ENCODE results near the gene CLDN6. TPM values are rescaled to one million over a fixed set of nuclear protein-coding genes. Genes with fewer than 3 reads are reported as not detected.
A peak's percentile ranks its signal among the peaks of the same experiment; 100 is the strongest.

CLDN6 gene
- total and polyA plus RNA-seq, 9 of the 15 experiments (the other 6 are each of a cell fraction or from before 2014, with no cell fraction given), result 0.22 to 0.75 (median 0.38) TPM; not detected in 3

DNA sequence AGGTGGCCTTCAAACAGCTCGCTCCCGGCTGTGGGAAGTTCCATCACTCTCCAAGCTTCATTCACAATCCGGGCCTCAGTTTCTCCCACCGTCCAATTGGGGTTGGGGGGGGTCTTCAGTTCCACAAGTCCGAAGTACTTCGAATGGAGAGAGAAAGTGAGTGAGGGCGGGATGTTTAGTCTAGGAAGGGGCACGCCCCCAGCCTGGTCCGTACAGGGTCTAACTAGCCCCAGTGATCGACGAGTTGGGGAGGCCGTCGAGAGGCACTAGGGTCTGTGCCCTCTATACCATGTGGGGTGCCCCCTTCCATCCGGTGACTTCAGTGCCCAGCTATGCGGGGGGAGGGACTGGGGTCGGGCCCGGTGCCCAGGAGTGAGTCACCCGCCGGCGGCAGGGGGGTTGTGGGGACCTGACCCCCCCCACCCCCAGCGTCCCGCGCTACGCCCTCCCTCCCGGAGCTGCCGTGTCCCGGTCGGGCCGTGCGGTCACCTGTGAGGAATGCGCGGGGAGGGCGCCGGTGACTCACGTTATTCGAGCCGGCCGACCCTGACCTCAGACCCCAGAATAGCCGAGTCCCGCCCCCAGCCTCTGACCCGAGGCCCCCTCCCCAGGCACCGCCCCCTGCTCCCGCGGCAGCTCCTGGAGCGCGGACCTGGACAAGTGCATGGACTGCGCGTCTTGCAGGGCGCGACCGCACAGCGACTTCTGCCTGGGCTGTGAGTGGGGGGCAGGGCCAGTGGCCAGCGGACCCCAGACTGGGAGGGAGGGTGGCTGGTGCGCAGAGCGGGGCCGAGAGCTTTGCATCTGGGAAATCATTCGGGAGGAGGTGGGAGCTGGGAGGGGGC lies 2.8 kb upstream of the CLDN6 start (continued):
- TF ChIP-seq, protein P1, sequence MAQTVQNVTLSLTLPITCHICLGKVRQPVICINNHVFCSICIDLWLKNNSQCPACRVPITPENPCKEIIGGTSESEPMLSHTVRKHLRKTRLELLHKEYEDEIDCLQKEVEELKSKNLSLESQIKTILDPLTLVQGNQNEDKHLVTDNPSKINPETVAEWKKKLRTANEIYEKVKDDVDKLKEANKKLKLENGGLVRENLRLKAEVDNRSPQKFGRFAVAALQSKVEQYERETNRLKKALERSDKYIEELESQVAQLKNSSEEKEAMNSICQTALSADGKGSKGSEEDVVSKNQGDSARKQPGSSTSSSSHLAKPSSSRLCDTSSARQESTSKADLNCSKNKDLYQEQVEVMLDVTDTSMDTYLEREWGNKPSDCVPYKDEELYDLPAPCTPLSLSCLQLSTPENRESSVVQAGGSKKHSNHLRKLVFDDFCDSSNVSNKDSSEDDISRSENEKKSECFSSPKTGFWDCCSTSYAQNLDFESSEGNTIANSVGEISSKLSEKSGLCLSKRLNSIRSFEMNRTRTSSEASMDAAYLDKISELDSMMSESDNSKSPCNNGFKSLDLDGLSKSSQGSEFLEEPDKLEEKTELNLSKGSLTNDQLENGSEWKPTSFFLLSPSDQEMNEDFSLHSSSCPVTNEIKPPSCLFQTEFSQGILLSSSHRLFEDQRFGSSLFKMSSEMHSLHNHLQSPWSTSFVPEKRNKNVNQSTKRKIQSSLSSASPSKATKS (CRISPR knock-in tag; IDR thresholded peaks at IDR 0.05), result no peak
- TF ChIP-seq SRF (CRISPR knock-in tag; IDR thresholded peaks at IDR 0.05) (no peak), ZNF347 (CRISPR knock-in tag; IDR thresholded peaks at IDR 0.05; ENCODE audit: low read depth) (no peak), POLR2AphosphoS5 (IDR thresholded peaks at IDR 0.05; ENCODE audit: control insufficient read depth, insufficient read depth, low read depth, low read length) (peak; percentile 28; the same call in 1 of the 2 replicates), HMG20B (CRISPR knock-in tag; IDR thresholded peaks at IDR 0.05) (no peak), ARNT (IDR thresholded peaks at IDR 0.05) (no peak), ETV5 (CRISPR knock-in tag; IDR thresholded peaks at IDR 0.05; ENCODE audit: low read depth) (peak; percentile 74; the same call in 1 of the 2 replicates), TSC22D4 (tag; IDR thresholded peaks at IDR 0.05) (no peak), BRD9 (IDR thresholded peaks at IDR 0.05; ENCODE audit: low read depth, partially characterized antibody) (peak; percentile 22), HNRNPUL1 (IDR thresholded peaks at IDR 0.05; ENCODE audit: low read length) (no peak), THRAP3 (IDR thresholded peaks at IDR 0.05; ENCODE audit: borderline replicate concordance) (no peak), NCOA2 (IDR thresholded peaks at IDR 0.05; ENCODE audit: partially characterized antibody in 2 of 2) (no peak)
- TF ChIP-seq, protein P2, sequence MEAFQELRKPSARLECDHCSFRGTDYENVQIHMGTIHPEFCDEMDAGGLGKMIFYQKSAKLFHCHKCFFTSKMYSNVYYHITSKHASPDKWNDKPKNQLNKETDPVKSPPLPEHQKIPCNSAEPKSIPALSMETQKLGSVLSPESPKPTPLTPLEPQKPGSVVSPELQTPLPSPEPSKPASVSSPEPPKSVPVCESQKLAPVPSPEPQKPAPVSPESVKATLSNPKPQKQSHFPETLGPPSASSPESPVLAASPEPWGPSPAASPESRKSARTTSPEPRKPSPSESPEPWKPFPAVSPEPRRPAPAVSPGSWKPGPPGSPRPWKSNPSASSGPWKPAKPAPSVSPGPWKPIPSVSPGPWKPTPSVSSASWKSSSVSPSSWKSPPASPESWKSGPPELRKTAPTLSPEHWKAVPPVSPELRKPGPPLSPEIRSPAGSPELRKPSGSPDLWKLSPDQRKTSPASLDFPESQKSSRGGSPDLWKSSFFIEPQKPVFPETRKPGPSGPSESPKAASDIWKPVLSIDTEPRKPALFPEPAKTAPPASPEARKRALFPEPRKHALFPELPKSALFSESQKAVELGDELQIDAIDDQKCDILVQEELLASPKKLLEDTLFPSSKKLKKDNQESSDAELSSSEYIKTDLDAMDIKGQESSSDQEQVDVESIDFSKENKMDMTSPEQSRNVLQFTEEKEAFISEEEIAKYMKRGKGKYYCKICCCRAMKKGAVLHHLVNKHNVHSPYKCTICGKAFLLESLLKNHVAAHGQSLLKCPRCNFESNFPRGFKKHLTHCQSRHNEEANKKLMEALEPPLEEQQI (IDR thresholded peaks at IDR 0.05), result no peak
- TF ChIP-seq, protein P3, sequence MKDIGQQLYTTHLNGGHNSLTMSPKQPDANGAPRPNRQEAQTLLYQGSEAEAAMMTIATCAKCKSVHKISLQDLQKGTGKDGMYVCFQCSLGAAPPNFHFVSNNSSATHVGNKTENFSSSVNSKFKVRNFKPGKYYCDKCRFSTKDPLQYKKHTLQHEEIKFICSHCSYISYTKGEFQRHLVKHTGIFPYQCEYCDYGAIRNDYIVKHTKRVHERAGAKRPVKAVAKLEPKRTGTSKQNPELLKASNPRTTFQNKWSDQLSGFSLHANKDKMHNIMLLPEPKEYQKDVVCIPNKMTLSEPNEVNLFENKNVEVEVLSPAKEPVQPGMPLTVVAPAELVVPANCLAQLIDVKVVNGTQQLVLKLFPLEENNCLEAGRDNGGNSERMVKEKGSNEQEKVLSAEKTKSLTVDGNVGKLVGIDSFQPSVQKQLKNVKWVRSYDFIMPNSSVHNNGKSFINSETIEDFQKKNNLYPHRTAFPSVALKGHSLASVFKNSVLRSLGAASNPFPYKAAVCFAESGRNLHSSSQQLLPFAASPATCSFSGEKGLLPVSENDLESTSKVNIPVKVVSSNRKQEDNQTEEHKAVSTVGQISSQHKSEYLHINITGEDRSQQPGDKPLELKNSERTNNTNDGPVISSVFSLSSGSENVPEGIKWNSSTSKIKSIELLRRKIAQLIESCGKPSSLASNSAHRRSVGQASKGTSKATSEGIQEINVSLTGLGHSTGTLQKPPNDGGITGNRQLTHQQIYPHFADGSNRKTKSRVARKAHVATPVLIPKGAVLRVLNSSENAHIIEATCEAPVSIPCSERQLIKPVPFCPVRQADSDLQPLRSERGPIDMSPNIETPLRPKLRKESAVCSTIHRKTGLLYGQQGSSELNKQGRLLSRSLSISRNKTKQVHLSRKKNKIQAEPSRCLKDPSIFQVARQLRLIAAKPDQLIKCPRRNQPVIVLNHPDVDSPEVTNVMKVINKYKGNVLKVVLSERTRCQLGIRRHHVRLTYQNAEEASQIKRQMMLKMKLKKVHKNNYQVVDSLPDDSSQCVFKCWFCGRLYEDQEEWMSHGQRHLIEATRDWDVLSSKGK (CRISPR knock-in tag; IDR thresholded peaks at IDR 0.05), result no peak
- TF ChIP-seq, protein P4, sequence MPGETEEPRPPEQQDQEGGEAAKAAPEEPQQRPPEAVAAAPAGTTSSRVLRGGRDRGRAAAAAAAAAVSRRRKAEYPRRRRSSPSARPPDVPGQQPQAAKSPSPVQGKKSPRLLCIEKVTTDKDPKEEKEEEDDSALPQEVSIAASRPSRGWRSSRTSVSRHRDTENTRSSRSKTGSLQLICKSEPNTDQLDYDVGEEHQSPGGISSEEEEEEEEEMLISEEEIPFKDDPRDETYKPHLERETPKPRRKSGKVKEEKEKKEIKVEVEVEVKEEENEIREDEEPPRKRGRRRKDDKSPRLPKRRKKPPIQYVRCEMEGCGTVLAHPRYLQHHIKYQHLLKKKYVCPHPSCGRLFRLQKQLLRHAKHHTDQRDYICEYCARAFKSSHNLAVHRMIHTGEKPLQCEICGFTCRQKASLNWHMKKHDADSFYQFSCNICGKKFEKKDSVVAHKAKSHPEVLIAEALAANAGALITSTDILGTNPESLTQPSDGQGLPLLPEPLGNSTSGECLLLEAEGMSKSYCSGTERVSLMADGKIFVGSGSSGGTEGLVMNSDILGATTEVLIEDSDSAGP (CRISPR knock-in tag; IDR thresholded peaks at IDR 0.05), result no peak

Data from K562 (cell line).